GM23248 (cell line): ENCODE results near the gene DDAH1.

Experiments used
- EZH2 ChIP-seq: fragments of 200-600 bp; sonication (generic); IDR thresholded peaks from 2 replicates; pipeline ENCODE4 v1.6.1; 2018; ENCODE audit warnings: antibody characterized with exemption, mild to moderate bottlenecking; ENCODE audit not compliant: insufficient read depth, poor library complexity, severe bottlenecking
- EZH2phosphoT487 ChIP-seq: fragments of 200-600 bp; sonication (generic); IDR thresholded peaks from 2 replicates; pipeline ENCODE4 v1.6.1; 2018; ENCODE audit warnings: antibody characterized with exemption, moderate library complexity, mild to moderate bottlenecking, low read depth; ENCODE audit not compliant: insufficient read depth

- TF ChIP-seq EZH2 (no peak), EZH2phosphoT487 (no peak)
Observed at GRCh38 chr1:85328713-85329397, 136.1 kb downstream of the DDAH1 start.
